Liver (tissue), 9 donors: Measurements from ENCODE around the gene SALL3. TPM values are rescaled to one million over a fixed set of nuclear protein-coding genes. Genes with fewer than 3 reads are reported as not detected.

Experiments
- DNase-seq: peaks from one replicate; pipeline ENCODE4 v3.0.0-alpha.2; 2017; ENCODE audit warnings: low spot score
- H3K27ac ChIP-seq, 2 donors: one replicate each; pipeline ENCODE4 v1.7.0; 2013; ENCODE audit warnings: inconsistent platforms in 2 of 2, low read length in 2 of 2, control low read depth in 1 of 2, low read depth in 1 of 2, mild to moderate bottlenecking in 1 of 2
- H3K27me3 ChIP-seq, 4 donors: one replicate each; pipeline versions ENCODE4 v1.6.1 to v1.7.0; 2013; ENCODE audit warnings: low read length in 3 of 4, inconsistent platforms in 1 of 4, mild to moderate bottlenecking in 1 of 4, moderate library complexity in 1 of 4; ENCODE audit not compliant: control insufficient read depth in 4 of 4, insufficient read depth in 4 of 4
- H3K36me3 ChIP-seq, 4 donors: one replicate each; pipeline versions ENCODE4 v1.6.1 to v1.7.0; 2013; ENCODE audit warnings: low read length in 3 of 4, mild to moderate bottlenecking in 3 of 4, low read depth in 1 of 4, moderate library complexity in 1 of 4; ENCODE audit not compliant: control insufficient read depth in 4 of 4, insufficient read depth in 3 of 4
- H3K4me1 ChIP-seq, 4 donors: one replicate each; pipeline versions ENCODE4 v1.6.1 to v1.7.0; 2013; ENCODE audit warnings: low read length in 3 of 4, mild to moderate bottlenecking in 3 of 4, moderate library complexity in 1 of 4; ENCODE audit not compliant: control insufficient read depth in 4 of 4, insufficient read depth in 4 of 4
- H3K4me3 ChIP-seq, 3 donors: one replicate each; pipeline versions ENCODE4 v1.6.1 to v1.7.0; 2013; ENCODE audit warnings: low read length in 3 of 3, control low read depth in 1 of 3, low read depth in 1 of 3, mild to moderate bottlenecking in 1 of 3
- H3K9ac ChIP-seq, 2 donors: one replicate each; pipeline ENCODE4 v1.7.0; 2013; ENCODE audit warnings: low read length in 2 of 2, mild to moderate bottlenecking in 2 of 2, moderate library complexity in 2 of 2, control low read depth in 1 of 2, low read depth in 1 of 2
- H3K9me3 ChIP-seq, 4 donors: one replicate each; pipeline versions ENCODE4 v1.6.1 to v1.7.0; 2013; ENCODE audit warnings: low read length in 3 of 4; ENCODE audit not compliant: control insufficient read depth in 4 of 4
- EGR1 ChIP-seq, 2 donors: IDR thresholded peaks; 2 replicates each; pipeline ENCODE4 v1.6.1; 2016 to 2018; ENCODE audit warnings: antibody characterized with exemption in 2 of 2, low read depth in 2 of 2
- FOXA1 ChIP-seq: IDR thresholded peaks from 2 replicates; pipeline ENCODE4 v1.6.1; 2016; ENCODE audit warnings: antibody characterized with exemption
- FOXA2 ChIP-seq: IDR thresholded peaks from 2 replicates; pipeline ENCODE4 v1.6.1; 2016; ENCODE audit warnings: antibody characterized with exemption
- GABPA ChIP-seq, 2 donors: IDR thresholded peaks in 1 of 2; conservative IDR thresholded peaks in 1 of 2; 2 replicates each; pipeline ENCODE4 v1.6.1; 2016; ENCODE audit warnings: antibody characterized with exemption in 2 of 2, mild to moderate bottlenecking in 1 of 2, moderate library complexity in 1 of 2
- HNF4A ChIP-seq, 2 donors: conservative IDR thresholded peaks; 2 replicates each; pipeline ENCODE4 v1.6.1; 2016; ENCODE audit warnings: antibody characterized with exemption in 2 of 2, mild to moderate bottlenecking in 2 of 2
- HNF4G ChIP-seq: IDR thresholded peaks from 2 replicates; pipeline ENCODE4 v1.6.1; 2016; ENCODE audit warnings: antibody characterized with exemption
- NR2F2 ChIP-seq: IDR thresholded peaks from 2 replicates; pipeline ENCODE4 v1.6.1; 2016; ENCODE audit warnings: antibody characterized with exemption
- REST ChIP-seq: IDR thresholded peaks from 2 replicates; pipeline ENCODE4 v1.6.1; 2016; ENCODE audit warnings: antibody characterized with exemption, mild to moderate bottlenecking
- SP1 ChIP-seq: IDR thresholded peaks from 2 replicates; pipeline ENCODE4 v1.6.1; 2018; ENCODE audit warnings: antibody characterized with exemption, mild to moderate bottlenecking
- TAF1 ChIP-seq: conservative IDR thresholded peaks from 2 replicates; pipeline ENCODE4 v1.6.1; 2016; ENCODE audit warnings: antibody characterized with exemption, mild to moderate bottlenecking
- YY1 ChIP-seq: IDR thresholded peaks from 2 replicates; pipeline ENCODE4 v1.6.1; 2016; ENCODE audit warnings: antibody characterized with exemption, mild to moderate bottlenecking
- ZBTB33 ChIP-seq: IDR thresholded peaks from 2 replicates; pipeline ENCODE4 v1.6.1; 2016; ENCODE audit warnings: antibody characterized with exemption
- WGBS: extraction: QIAGEN DNeasy Blood & Tissue Kit; methylation state at CpG from one replicate; pipeline ENCODE4 v1.1.7; 2013; 5-methylcytosine and 5-hydroxymethylcytosine counted together
- polyA plus RNA-seq, 2 donors: library from polyadenylated mRNA; stranded (reverse) in 1 of 2; unstranded in 1 of 2; fragments of 200-250 nt in 1 of 2; fragments of >200 nt in 1 of 2; fragmentation: Nextera tagmentation in 1 of 2; extraction: Ambion mirVana in 1 of 2; gene quantifications; one replicate each; pipeline versions ENCODE4 v1.2.1 to v1.2.3, GENCODE V29; 2013 to 2015
- total RNA-seq, 2 donors: library from RNA; depleted of rRNA; stranded (reverse); fragments of >200 nt; gene quantifications; one replicate each; pipeline ENCODE4 v1.2.3, GENCODE V29; 2014
- TF ChIP-seq, protein P1 (sequence below): IDR thresholded peaks from 2 replicates; pipeline ENCODE4 v1.6.1; 2016; ENCODE audit warnings: antibody characterized with exemption
- TF ChIP-seq, protein P2 (sequence below): IDR thresholded peaks from 2 replicates; pipeline ENCODE4 v1.6.1; 2016; ENCODE audit warnings: antibody characterized with exemption
- donor health status: healthy.
- donor health status: healthy.
- donor health status: healthy.
- donor health status: healthy.
- donor health status: healthy.

SALL3 gene
- total and polyA plus RNA-seq, 4 donors = not detected

DNA sequence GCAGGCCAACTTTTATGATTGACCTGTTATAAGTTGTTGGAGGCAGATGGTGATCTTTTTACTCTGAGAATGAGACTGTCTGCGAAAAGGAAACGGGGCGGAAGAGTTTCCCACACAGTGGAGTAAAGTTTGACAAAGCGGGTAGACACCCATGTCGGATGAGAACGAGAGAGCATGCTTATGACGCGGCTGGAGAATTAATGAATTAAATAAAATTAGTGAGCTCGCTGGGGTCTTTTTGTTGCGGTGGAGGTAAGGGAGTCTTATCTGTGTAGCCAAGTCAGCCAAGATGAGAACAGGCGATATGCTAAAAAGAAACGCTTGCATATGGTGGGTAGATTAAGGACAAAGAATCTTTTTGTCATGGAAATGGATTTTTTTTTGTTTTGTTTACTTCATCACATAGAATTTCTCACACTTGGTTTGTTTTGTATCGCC, 1.8 kb downstream of the SALL3 start (continued):
- TF ChIP-seq REST = no peak
- TF ChIP-seq, protein P1, sequence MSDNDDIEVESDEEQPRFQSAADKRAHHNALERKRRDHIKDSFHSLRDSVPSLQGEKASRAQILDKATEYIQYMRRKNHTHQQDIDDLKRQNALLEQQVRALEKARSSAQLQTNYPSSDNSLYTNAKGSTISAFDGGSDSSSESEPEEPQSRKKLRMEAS = no peak

DNA sequence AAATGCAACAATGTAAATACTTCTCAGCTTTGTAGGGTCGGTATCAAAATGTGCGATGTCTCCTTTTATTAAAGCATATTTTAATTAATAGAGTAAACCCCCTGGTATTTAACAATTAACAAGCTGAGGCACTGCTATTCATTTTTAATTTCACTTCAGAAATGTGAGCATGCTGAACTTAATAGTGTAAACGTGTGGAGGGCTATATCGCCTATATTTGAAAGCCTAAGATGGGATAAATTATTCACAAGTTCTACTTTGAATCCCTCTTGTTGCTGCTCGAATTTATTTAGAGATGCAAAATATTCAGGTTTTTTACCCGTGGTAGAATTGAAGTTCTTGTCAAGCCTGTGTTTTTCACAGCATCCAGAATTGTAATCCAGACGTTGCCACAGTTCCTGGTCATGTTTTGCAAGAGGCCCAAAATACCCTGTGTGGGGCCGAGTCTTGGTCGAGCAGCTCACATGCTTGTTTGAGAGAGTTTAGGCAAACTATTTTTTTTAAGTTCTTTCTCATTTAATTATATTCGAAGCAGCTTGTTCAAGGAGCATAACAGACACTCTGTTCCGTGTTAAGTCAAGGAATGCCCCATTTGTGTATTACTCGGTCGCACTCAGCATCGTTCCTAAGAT, 2.5 kb downstream of the SALL3 start:
- Histone ChIP-seq H3K9ac (no peak overlapping the region), H3K27me3 (peaks cover 0 to 39% (median 23%) of the 10 kb centered on the region in 4 donors), H3K9me3 (peaks cover 0 to 2% (median 0%) of the 10 kb centered on the region in 4 donors), H3K4me3 (no peak overlapping the region), H3K4me1 (peaks cover 16 to 35% (median 18%) of the 10 kb centered on the region in 4 donors), H3K27ac (no peak overlapping the region), H3K36me3 (no peaks in the 10 kb centered on the region)
- TF ChIP-seq FOXA2 = no peak
- no peak for TF ChIP-seq FOXA1
- TF ChIP-seq EGR1 (IDR thresholded peaks at IDR 0.05; ENCODE audit: low read depth in 2 of 2) = no peak
- no peak for TF ChIP-seq ZBTB33
- TF ChIP-seq HNF4A (conservative IDR thresholded peaks at IDR 0.05) = no peak
- TF ChIP-seq, protein P2, sequence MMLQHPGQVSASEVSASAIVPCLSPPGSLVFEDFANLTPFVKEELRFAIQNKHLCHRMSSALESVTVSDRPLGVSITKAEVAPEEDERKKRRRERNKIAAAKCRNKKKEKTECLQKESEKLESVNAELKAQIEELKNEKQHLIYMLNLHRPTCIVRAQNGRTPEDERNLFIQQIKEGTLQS = no peak
- TF ChIP-seq SP1 = no peak
- TF ChIP-seq NR2F2 = no peak
- WGBS = 8% methylated on average over 14 of the region's 14 CpGs
- DNase-seq = no peak

GRCh38 chr18:78983512-78983911, 3.9 kb downstream of the SALL3 start:
- H3K4me1 ChIP-seq = peaks cover 15 to 31% (median 17%) of the 10 kb centered on the region in 4 donors
- no peak for DNase-seq
- peaks cover 0 to 30% (median 25%) of the 10 kb centered on the region in 4 donors for H3K27me3 ChIP-seq
- H3K27ac ChIP-seq = no peak overlapping the region
- WGBS = 48% methylated on average over 3 of the region's 3 CpGs
- H3K9me3 ChIP-seq = peaks cover 0 to 2% (median 0%) of the 10 kb centered on the region in 4 donors
- no peak overlapping the region for H3K9ac ChIP-seq
- H3K4me3 ChIP-seq = no peak overlapping the region
- TF ChIP-seq YY1 (no peak), HNF4A (conservative IDR thresholded peaks at IDR 0.05) (no peak), EGR1 (IDR thresholded peaks at IDR 0.05; ENCODE audit: low read depth in 2 of 2) (no peak), SP1 (no peak), HNF4G (no peak), NR2F2 (no peak), REST (no peak), GABPA (IDR thresholded peaks at IDR 0.05 in 1 of 2, conservative IDR thresholded peaks at IDR 0.05 in 1 of 2) (no peak), FOXA1 (no peak), TAF1 (no peak)
- TF ChIP-seq, protein P1 = no peak
- TF ChIP-seq, protein P2 = no peak
- no peaks in the 10 kb centered on the region for H3K36me3 ChIP-seq
